Skeletal muscle satellite cell (primary cell): ENCODE measurements around the gene ADD2.

Experiments
- H3K27me3 ChIP-seq: 2 replicates; pipeline ENCODE4 v1.7.0; 2013; ENCODE audit warnings: low read length; ENCODE audit not compliant: control insufficient read depth, insufficient read depth
- H3K36me3 ChIP-seq: 2 replicates; pipeline ENCODE4 v1.7.0; 2013; ENCODE audit warnings: mild to moderate bottlenecking, control low read depth, low read length; ENCODE audit not compliant: insufficient read depth
- H3K4me1 ChIP-seq: 2 replicates; pipeline ENCODE4 v1.7.0; 2013; ENCODE audit warnings: low read length; ENCODE audit not compliant: control insufficient read depth, insufficient read depth
- H3K4me2 ChIP-seq: 2 replicates; pipeline ENCODE4 v1.7.0; 2013; ENCODE audit warnings: mild to moderate bottlenecking, low read length
- H3K4me3 ChIP-seq: 2 replicates; pipeline ENCODE4 v1.7.0; 2013; ENCODE audit warnings: low read length
- H3K9ac ChIP-seq: 2 replicates; pipeline ENCODE4 v1.7.0; 2013; ENCODE audit warnings: mild to moderate bottlenecking, low read depth, low read length, moderate library complexity
- H3K9me3 ChIP-seq: replicated peaks from 2 replicates; pipeline ENCODE4 v1.7.0; 2013; ENCODE audit warnings: mild to moderate bottlenecking, control low read depth, low read length

The ADD2 gene

DNA sequence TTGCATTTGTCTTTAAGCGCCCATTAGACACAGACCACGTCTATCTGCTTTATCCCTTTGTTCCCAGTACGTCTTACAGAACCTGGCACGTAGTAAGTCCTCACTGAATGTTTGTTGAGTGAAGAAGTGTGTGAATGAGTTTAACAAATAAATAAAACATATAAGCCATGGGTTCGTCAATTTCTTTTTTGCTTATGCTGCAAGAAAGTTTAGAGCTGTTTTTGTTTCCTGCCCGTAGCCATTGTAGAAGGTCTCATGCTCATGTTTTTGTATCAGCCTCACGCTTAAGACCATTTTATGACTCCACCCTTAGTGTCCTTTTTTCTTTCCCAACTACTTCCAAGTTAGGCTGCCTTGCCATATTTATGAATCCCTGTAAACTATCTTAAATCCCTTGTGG is 2.5 kb downstream of the ADD2 start:
- H3K27me3 ChIP-seq: peaks cover 49% of the 10 kb centered on the region
- H3K36me3 ChIP-seq: no peaks in the 10 kb centered on the region
- H3K9ac ChIP-seq: no peak overlapping the region
- H3K9me3 ChIP-seq: no peaks in the 10 kb centered on the region
- no peak overlapping the region for H3K4me2 ChIP-seq
- no peak overlapping the region for H3K4me3 ChIP-seq
- no peaks in the 10 kb centered on the region for H3K4me1 ChIP-seq

DNA sequence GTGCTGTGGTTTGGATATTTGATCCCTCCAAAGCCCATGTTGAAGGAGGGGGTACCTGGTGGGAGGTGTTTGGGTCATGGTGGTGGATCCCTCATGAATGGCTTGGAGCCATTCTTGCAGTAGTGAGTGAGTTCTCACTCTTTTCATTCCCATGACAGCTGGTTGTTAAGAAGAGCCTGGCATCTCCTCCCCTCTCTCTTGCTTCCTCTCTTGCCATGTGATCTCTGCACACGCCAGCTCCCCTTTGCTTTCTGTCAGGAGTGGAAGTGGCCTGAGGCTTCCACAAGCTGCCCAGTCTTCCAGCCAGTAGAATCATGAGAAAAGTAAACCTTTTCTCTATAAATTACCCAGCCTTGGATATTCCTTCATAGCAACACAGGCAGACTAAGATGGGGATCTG is 8.6 kb downstream of the ADD2 start:
- Histone ChIP-seq H3K36me3 (no peaks in the 10 kb centered on the region), H3K9me3 (no peaks in the 10 kb centered on the region), H3K9ac (no peak overlapping the region), H3K4me3 (no peak overlapping the region), H3K27me3 (peaks cover 22% of the 10 kb centered on the region), H3K4me2 (no peak overlapping the region), H3K4me1 (no peaks in the 10 kb centered on the region)

DNA sequence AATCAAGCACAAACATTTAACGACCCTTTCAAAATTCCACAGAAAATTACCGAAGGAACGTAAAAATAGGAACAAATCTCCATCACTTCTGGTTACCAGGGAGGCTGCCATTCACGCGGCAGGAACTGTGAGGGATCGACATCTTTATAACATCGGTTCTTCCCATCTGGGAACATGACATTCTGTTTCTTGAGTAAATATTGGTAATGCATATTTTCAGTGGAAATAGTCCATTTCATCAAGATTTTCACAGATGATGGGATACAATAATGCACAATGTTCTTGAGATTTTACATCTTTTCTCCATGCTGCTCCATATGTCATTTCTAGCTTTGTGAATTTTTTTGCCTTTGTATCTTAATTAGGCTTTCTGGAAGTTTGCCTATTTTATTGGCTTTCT is 10.0 kb downstream of the ADD2 start:
- Histone ChIP-seq H3K4me2 (no peak overlapping the region), H3K27me3 (peaks cover 25% of the 10 kb centered on the region), H3K36me3 (no peaks in the 10 kb centered on the region), H3K9me3 (no peaks in the 10 kb centered on the region), H3K4me3 (no peak overlapping the region), H3K9ac (no peak overlapping the region), H3K4me1 (no peaks in the 10 kb centered on the region)

DNA sequence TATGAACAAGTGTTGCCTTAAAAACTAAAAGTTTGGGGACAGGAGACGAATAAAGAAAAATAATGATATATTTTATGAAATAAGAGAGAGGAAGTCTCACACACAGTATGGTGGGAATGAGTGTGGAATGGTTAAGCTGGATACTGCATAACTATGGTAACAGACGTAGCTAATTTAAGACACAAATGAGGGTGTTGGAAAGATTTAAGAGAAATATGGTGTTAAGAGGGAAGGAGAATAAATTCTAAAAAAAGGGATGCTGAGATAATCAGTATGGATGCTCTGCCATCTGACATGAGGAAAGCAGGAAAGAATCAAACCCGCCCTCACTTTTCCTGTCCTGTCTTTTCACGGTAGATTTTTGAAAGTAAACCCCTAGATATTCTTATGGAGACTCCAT is 10.6 kb downstream of the ADD2 start:
- peaks cover 27% of the 10 kb centered on the region for H3K27me3 ChIP-seq
- no peak overlapping the region for H3K4me2 ChIP-seq
- no peaks in the 10 kb centered on the region for H3K36me3 ChIP-seq
- no peak overlapping the region for H3K4me3 ChIP-seq
- H3K9me3 ChIP-seq: no peaks in the 10 kb centered on the region
- H3K9ac ChIP-seq: no peak overlapping the region
- no peaks in the 10 kb centered on the region for H3K4me1 ChIP-seq

DNA sequence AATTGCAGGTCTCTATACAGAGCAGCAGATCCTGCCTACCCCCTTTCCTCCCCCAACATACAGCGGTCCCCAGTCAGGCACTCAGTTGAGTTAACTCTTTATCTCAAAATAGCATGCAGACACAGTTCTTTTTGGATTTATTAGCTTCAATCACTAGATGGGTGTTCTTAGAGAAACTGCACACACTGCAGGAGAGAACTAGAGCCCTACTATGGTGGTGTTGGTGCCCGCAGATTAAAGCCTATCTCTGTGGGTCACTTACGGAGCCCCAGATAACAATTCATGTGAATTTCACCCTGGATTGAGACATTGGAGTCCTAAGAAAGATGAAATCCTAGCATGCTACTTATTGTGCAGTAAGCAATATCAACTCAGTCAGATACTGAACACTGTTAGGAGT is 11.9 kb downstream of the ADD2 start:
- Histone ChIP-seq H3K4me1 (no peaks in the 10 kb centered on the region), H3K9me3 (no peaks in the 10 kb centered on the region), H3K4me3 (no peak overlapping the region), H3K9ac (no peak overlapping the region), H3K4me2 (no peak overlapping the region), H3K36me3 (no peaks in the 10 kb centered on the region), H3K27me3 (peaks cover 27% of the 10 kb centered on the region)

DNA sequence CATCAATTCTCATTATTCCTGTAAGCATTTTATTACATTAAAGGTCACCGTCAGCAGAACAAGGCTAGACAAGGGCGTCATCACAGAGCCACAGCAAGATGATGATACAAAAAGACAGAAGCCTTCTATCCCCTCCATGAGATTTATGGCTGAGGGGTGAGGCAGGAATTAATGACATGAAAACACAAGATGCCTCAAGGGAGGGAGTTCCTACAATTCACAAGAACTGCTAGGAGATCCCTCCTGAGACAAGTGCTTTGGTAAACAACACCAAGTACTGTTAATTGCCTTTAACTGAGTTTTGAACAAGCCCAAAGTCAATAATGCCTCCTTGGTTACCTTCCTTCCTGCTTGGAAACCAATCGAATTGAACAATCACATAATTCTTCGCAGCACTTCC is 14.1 kb downstream of the ADD2 start:
- no peak overlapping the region for H3K4me3 ChIP-seq
- H3K9me3 ChIP-seq: no peaks in the 10 kb centered on the region
- no peaks in the 10 kb centered on the region for H3K36me3 ChIP-seq
- H3K27me3 ChIP-seq: peaks cover 14% of the 10 kb centered on the region
- no peak overlapping the region for H3K4me2 ChIP-seq
- H3K9ac ChIP-seq: no peak overlapping the region
- H3K4me1 ChIP-seq: no peaks in the 10 kb centered on the region

DNA sequence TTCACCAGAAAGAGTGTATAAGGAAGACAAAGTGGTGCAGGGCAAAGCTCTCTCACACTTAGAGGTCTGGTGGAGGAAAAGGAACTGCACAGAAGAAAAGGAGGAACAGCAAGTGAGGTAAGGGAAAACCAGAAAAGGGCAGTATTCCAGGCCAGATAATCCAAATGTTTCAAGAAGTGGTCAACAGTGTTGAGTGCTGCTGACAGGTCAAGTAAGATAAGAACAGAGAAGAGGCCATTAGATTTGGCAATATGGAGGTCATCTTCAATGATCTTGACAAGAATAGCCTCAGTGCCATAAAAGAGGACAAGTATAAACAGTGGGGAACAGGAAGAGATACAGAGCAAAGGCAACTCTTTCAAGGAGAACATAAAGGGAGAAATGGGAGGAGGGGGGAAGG is 15.0 kb downstream of the ADD2 start:
- H3K9ac ChIP-seq: no peak overlapping the region
- peaks cover 11% of the 10 kb centered on the region for H3K27me3 ChIP-seq
- H3K4me3 ChIP-seq: no peak overlapping the region
- no peaks in the 10 kb centered on the region for H3K9me3 ChIP-seq
- H3K36me3 ChIP-seq: no peaks in the 10 kb centered on the region
- no peaks in the 10 kb centered on the region for H3K4me1 ChIP-seq
- H3K4me2 ChIP-seq: no peak overlapping the region

DNA sequence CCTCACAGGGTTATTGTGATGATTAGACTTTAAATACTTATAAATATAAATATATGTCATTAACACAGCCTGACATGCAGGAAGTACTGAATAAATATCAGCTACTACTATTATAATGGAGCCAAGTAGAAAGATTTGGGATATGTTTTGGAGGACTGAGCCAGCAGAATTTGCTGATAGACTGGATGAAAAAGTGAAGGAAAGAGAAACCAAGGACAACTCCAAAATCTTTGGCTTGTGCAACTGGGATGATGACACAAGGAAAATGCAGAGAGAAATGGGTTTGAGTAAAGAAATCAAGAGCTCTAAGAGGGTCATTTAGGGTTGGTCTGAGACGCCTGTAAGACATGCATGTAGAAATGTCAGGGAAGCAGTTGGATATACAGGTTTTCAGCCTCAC is 15.6 kb downstream of the ADD2 start:
- no peak overlapping the region for H3K4me3 ChIP-seq
- no peak overlapping the region for H3K9ac ChIP-seq
- H3K4me2 ChIP-seq: no peak overlapping the region
- no peaks in the 10 kb centered on the region for H3K4me1 ChIP-seq
- H3K9me3 ChIP-seq: no peaks in the 10 kb centered on the region
- H3K36me3 ChIP-seq: no peaks in the 10 kb centered on the region
- H3K27me3 ChIP-seq: peaks cover 11% of the 10 kb centered on the region

DNA sequence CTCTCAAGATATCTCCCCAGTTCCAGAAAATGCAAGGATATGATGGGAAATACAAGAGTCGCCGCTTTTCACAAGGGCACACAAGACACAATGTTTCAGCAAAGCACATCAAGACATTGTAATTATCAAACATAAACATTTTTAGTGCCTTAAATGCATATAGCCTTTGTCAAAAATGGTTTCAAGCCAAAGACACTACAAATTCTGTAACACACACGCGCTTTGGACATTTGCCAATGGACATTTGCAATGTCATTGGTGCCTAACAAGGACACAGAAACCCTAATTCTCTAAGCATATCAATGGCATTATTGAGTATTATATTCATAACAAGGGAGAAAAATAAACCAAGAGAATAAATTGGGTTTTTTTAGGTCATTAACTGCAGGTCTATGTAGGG is 16.1 kb downstream of the ADD2 start:
- Histone ChIP-seq H3K9me3 (no peaks in the 10 kb centered on the region), H3K4me2 (no peak overlapping the region), H3K4me3 (no peak overlapping the region), H3K4me1 (no peaks in the 10 kb centered on the region), H3K9ac (no peak overlapping the region), H3K27me3 (peaks cover 11% of the 10 kb centered on the region), H3K36me3 (no peaks in the 10 kb centered on the region)

DNA sequence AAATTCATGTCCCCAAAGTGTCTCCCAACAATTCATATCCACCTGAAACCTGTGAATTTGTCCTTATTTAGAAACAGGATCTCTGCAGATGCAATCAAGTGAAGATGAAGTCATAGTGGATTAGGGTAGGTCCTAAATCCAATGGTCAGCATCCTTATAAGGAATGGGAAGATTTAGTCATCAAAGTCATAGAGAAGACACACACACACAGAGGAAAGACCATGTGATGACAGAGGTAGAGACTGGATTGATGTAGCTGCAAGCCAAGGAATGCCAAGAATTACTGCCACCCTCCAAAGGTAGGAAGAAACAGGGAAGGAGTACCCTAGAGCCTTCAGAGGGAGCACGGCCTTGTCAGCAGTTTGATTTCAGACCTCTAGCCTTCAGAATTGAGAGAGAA is 17.7 kb downstream of the ADD2 start:
- H3K4me2 ChIP-seq: no peak overlapping the region
- H3K9me3 ChIP-seq: no peaks in the 10 kb centered on the region
- H3K9ac ChIP-seq: no peak overlapping the region
- no peaks in the 10 kb centered on the region for H3K36me3 ChIP-seq
- H3K27me3 ChIP-seq: peaks cover 10% of the 10 kb centered on the region
- no peaks in the 10 kb centered on the region for H3K4me1 ChIP-seq
- H3K4me3 ChIP-seq: no peak overlapping the region

DNA sequence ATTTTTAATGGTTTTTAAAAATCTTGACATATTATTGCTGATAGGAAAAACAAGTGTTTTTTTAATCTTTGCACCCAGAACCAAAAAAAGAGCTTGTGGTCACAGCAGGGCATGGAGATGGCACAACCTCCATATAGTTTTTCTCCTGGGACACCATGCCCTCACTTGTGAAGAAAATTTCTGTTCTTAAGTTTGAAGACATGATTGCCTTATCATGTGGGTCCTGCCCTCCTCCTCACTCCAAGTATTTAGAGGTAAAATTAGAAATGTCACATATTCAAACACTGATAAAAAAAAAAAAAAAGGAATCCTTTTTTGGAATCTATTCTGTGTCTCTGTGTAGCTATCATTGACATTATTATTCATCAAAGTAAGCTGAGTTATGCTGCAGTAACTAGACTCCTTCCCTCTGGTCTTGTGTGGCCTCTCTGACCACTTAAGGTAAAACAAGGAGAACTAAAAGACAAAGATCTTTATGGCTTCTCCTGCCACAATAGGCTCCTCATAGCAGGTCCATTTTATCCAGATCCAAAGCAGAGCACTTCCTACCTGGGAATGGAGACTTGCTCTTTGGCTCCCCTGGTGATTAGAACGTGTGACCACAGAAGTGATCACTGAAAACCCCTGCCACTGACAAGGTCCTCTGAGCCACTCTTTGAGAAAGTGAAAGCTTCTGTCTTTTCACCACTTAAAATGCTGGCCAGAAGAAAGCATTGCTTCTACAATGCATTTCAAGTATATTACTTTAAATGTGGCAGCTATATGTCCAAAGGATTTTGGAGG is 19.8 kb downstream of the ADD2 start:
- H3K36me3 ChIP-seq: no peaks in the 10 kb centered on the region
- no peaks in the 10 kb centered on the region for H3K4me1 ChIP-seq

DNA sequence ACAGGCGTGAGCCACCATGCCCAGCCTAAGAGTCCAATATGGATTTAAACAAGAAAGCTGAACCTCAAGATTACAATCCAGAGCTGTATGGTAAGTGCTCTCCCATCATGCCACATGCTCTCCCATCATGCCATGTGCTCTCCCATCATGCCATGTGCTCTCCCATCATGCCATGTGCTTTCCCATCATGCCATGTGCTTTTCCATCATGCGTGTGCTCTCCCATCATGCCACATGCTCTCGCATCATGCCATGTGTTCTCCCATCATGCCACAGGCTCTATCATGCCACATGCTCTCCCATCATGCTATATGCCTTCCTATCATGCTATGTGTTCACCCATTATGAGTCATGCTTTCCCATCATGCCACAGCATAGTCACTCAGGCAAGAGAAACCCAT is 20.7 kb downstream of the ADD2 start:
- Histone ChIP-seq H3K36me3 (no peaks in the 10 kb centered on the region), H3K4me2 (no peak overlapping the region), H3K4me1 (no peaks in the 10 kb centered on the region), H3K4me3 (no peak overlapping the region), H3K9me3 (no peaks in the 10 kb centered on the region), H3K9ac (no peak overlapping the region), H3K27me3 (peaks cover 5% of the 10 kb centered on the region)

More for the DNA sequence above, 19.8 kb downstream of the ADD2 start:
- no peak overlapping the region for H3K4me3 ChIP-seq
- no peak overlapping the region for H3K9ac ChIP-seq
- no peaks in the 10 kb centered on the region for H3K9me3 ChIP-seq
- H3K4me2 ChIP-seq: no peak overlapping the region
- peaks cover 9% of the 10 kb centered on the region for H3K27me3 ChIP-seq
